Parathyroid adenoma (tissue), 2 donors: ENCODE results near the gene DDX41.

ENCODE experiments used
- H2AFZ ChIP-seq: fragments of 300-600 bp; sonication (generic); one replicate; pipeline ENCODE4 v1.7.0; 2017; ENCODE audit warnings: antibody characterized with exemption, mild to moderate bottlenecking
- H3K27ac ChIP-seq: fragments of 300-600 bp; sonication (generic); one replicate; pipeline ENCODE4 v1.7.0; 2017
- H3K27me3 ChIP-seq: fragments of 300-600 bp; sonication (generic); one replicate; pipeline ENCODE4 v1.7.0; 2017; ENCODE audit warnings: low read length; ENCODE audit not compliant: control insufficient read depth, insufficient read depth
- H3K36me3 ChIP-seq: fragments of 300-600 bp; sonication (generic); one replicate; pipeline ENCODE4 v1.7.0; 2017; ENCODE audit warnings: low read length; ENCODE audit not compliant: control insufficient read depth, insufficient read depth
- H3K4me1 ChIP-seq: fragments of 300-600 bp; sonication (generic); one replicate; pipeline ENCODE4 v1.7.0; 2017; ENCODE audit warnings: control low read depth
- H3K4me2 ChIP-seq: fragments of 300-600 bp; sonication (generic); one replicate; pipeline ENCODE4 v1.7.0; 2017; ENCODE audit warnings: low read length
- H3K4me3 ChIP-seq: fragments of 300-600 bp; sonication (generic); one replicate; pipeline ENCODE4 v1.7.0; 2017; ENCODE audit warnings: low read depth, low read length
- H3K79me2 ChIP-seq: fragments of 300-600 bp; sonication (generic); one replicate; pipeline ENCODE4 v1.7.0; 2017; ENCODE audit warnings: control low read depth
- H3K9ac ChIP-seq: fragments of 300-600 bp; sonication (generic); one replicate; pipeline ENCODE4 v1.7.0; 2017; ENCODE audit warnings: mild to moderate bottlenecking
- H3K9me3 ChIP-seq: fragments of 300-600 bp; sonication (generic); one replicate; pipeline ENCODE4 v1.7.0; 2017; ENCODE audit warnings: low read length; ENCODE audit not compliant: control insufficient read depth
- CTCF ChIP-seq: fragments of 300-600 bp; sonication (generic); IDR thresholded peaks from one replicate; pipeline ENCODE4 v1.7.0; 2017; ENCODE audit warnings: antibody characterized with exemption, mild to moderate bottlenecking
- donor health status: primary hyperparathyroidism.

The DDX41 gene

GRCh38 chr5:177497292-177498012 lies 19.3 kb downstream of the DDX41 start, which contains the start of gene PDLIM7:
PDLIM7 (minus strand) TSS chr5:177497604; CDS start chr5:177496512, 1,092 bp downstream.
- peak within 1 kb of the TSS; percentile 93 for H3K4me2 ChIP-seq
- no peak for TF ChIP-seq CTCF
- peak within 1 kb of the TSS; percentile 79 for H2AFZ ChIP-seq
- H3K4me3 ChIP-seq = peak within 1 kb of the TSS; percentile 75
- H3K27ac ChIP-seq = peak within 1 kb of the TSS; percentile 90
- H3K9me3 ChIP-seq = no peaks in the 10 kb centered on the region
- H3K9ac ChIP-seq = peak within 1 kb of the TSS; percentile 29
- H3K36me3 ChIP-seq = no peaks in the 10 kb centered on the region
- no peaks in the 10 kb centered on the region for H3K79me2 ChIP-seq
- peaks cover 28% of the 10 kb centered on the region for H3K4me1 ChIP-seq
- no peaks in the 10 kb centered on the region for H3K27me3 ChIP-seq

GRCh38 chr5:177496727-177497291 lies 20.0 kb downstream of the DDX41 start:
- H3K4me1 ChIP-seq = peaks cover 28% of the 10 kb centered on the region
- TF ChIP-seq CTCF = no peak

GRCh38 chr5:177496070-177496726 lies 20.6 kb downstream of the DDX41 start:
- Histone ChIP-seq H3K79me2 (no peaks in the 10 kb centered on the region), H3K9ac (peak overlapping the region; percentile 29), H3K4me3 (peak overlapping the region; percentile 44), H3K27ac (peak overlapping the region; percentile 90), H3K4me1 (peaks cover 27% of the 10 kb centered on the region), H3K27me3 (no peaks in the 10 kb centered on the region), H2AFZ (peak overlapping the region; percentile 48), H3K9me3 (no peaks in the 10 kb centered on the region), H3K4me2 (peak overlapping the region; percentile 75), H3K36me3 (no peaks in the 10 kb centered on the region)
- peak; percentile 43 for TF ChIP-seq CTCF

More at GRCh38 chr5:177496727-177497291, 20.0 kb downstream of the DDX41 start:
- Histone ChIP-seq H3K27me3 (no peaks in the 10 kb centered on the region), H3K4me2 (peak overlapping the region; percentile 93), H3K27ac (peak overlapping the region; percentile 90), H3K36me3 (no peaks in the 10 kb centered on the region), H3K4me3 (peak overlapping the region; percentile 75), H3K9ac (peak overlapping the region; percentile 29), H3K9me3 (no peaks in the 10 kb centered on the region), H3K79me2 (no peaks in the 10 kb centered on the region), H2AFZ (peak overlapping the region; percentile 79)

DNA sequence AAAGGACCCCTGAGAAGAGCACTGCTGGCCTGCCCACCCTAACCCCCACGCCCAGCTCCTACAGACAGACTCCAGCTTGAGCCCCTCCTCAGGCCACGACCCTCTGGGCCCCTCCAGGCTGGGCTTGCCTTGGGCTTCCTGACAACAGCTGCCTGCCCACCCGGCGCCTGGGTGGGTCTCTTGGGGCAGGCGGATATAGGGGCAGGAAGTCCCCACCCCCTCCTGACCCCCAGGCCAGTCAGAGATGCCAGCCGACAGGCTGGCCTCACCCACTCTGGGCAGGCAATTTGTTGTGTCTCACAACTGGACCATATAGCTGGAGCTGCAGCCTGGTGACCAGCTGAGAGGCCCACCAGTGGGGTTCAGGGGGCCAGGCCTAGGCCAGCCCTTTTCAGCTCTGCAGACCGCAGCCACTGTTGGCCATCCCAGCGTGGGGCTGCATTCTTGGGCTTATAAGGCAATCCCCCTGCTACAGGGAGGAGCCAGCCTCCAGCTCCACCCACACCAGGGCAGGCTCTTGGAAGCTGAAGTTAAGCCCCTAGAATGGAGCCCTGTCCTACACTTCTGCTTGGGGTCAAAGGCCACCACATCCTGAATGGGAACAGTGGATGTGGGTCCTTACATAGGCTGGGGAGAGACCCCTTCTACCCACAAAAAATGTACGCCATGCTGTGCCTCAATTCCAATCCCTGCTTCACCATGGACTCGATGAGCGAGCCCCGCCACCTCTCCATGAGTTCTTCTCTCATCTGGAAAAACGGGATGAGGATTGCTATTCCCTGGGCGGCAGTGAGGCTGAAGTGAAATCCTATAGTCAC lies 21.3 kb downstream of the DDX41 start:
- no peak for TF ChIP-seq CTCF
- no peaks in the 10 kb centered on the region for H3K27me3 ChIP-seq

More for the DNA sequence above, 21.3 kb downstream of the DDX41 start:
- no peak overlapping the region for H3K9ac ChIP-seq
- H3K27ac ChIP-seq = peak overlapping the region; percentile 90
- H3K36me3 ChIP-seq = no peaks in the 10 kb centered on the region
- H3K9me3 ChIP-seq = no peaks in the 10 kb centered on the region
- H3K4me2 ChIP-seq = no peak overlapping the region
- H2AFZ ChIP-seq = no peak overlapping the region
- H3K79me2 ChIP-seq = no peaks in the 10 kb centered on the region
- no peak overlapping the region for H3K4me3 ChIP-seq
- H3K4me1 ChIP-seq = peaks cover 20% of the 10 kb centered on the region
